GM12801 (cell line): Measurements from ENCODE around the gene PTGDR.

ENCODE experiments used
- CTCF ChIP-seq: IDR thresholded peaks from one replicate; pipeline ENCODE4 v1.5.1; 2011; ENCODE audit warnings: control low read depth; ENCODE audit not compliant: insufficient read length; ENCODE audit errors: extremely low read depth

The PTGDR gene

GRCh38 chr14:52272375-52272774 is 4.9 kb downstream of the PTGDR start:
- TF ChIP-seq CTCF = no peak

GRCh38 chr14:52275372-52275771 is 7.9 kb downstream of the PTGDR start:
- no peak for TF ChIP-seq CTCF

GRCh38 chr14:52277552-52277951 is 10.1 kb downstream of the PTGDR start:
- TF ChIP-seq CTCF = no peak

- TF ChIP-seq CTCF = no peak
Observed at GRCh38 chr14:52279408-52279807, 11.9 kb downstream of the PTGDR start.

- TF ChIP-seq CTCF = no peak
Observed at GRCh38 chr14:52283099-52283498, 15.6 kb downstream of the PTGDR start.

GRCh38 chr14:52286661-52287649 is 19.5 kb downstream of the PTGDR start:
- TF ChIP-seq CTCF = no peak

GRCh38 chr14:52296378-52296777 is 28.9 kb downstream of the PTGDR start:
- TF ChIP-seq CTCF = no peak
